PC-3 (cell line): Measurements from ENCODE around the gene DNAH1. TPM values are rescaled to one million over a fixed set of nuclear protein-coding genes. Genes with fewer than 3 reads are reported as not detected.

Experiments
- ATAC-seq: fragments of 200-7000 bp; cut with Tn5 transposase; 2 replicates; pipeline ENCODE4 v1.9.1; 2020; ENCODE audit warnings: mild to moderate bottlenecking, moderate library complexity
- BruUV-seq: library from RNA; stranded (reverse); fragments of 400-500 nt; replicated peaks from 2 replicates; lab custom pipeline; 2021; lab: Mats Ljungman, UMichigan
- CTCF ChIA-PET: fragments of 300-600 bp; sonication (Branson Sonifier 250); formaldehyde crosslinking; loops from one replicate; lab custom pipeline; 2022; ENCODE audit warnings: antibody characterized with exemption; lab: Charles Lee
- POLR2A ChIA-PET: fragments of 300-600 bp; sonication (Branson Sonifier 250); formaldehyde crosslinking; loops from one replicate; lab custom pipeline; 2022; ENCODE audit warnings: antibody characterized with exemption; ENCODE audit not compliant: unreplicated experiment; lab: Charles Lee
- DNase-seq: peaks from one replicate; pipeline ENCODE4 v3.0.0-alpha.2; 2015
- H2AFZ ChIP-seq: fragments of 300-600 bp; sonication (generic); 2 replicates; pipeline ENCODE4 v1.6.0; 2016; ENCODE audit warnings: antibody characterized with exemption, low read length
- H3F3A ChIP-seq: fragments of 300-600 bp; sonication (generic); one replicate; pipeline ENCODE4 v1.6.0; 2017; ENCODE audit warnings: antibody characterized with exemption, low read length, control low read depth, mild to moderate bottlenecking; ENCODE audit not compliant: unreplicated experiment
- H3K27ac ChIP-seq: fragments of 300-600 bp; sonication (generic); 2 replicates; pipeline ENCODE4 v1.5.1; 2016; ENCODE audit warnings: mild to moderate bottlenecking, low read length
- H3K27me3 ChIP-seq: fragments of 300-600 bp; sonication (generic); 2 replicates; pipeline ENCODE4 v1.6.1; 2016; ENCODE audit warnings: low read length, mixed read lengths
- H3K36me3 ChIP-seq: fragments of 300-600 bp; sonication (generic); 2 replicates; pipeline ENCODE4 v1.6.1; 2016; ENCODE audit warnings: low read depth, mixed run types, low read length, mixed read lengths
- H3K4me1 ChIP-seq: fragments of 300-600 bp; sonication (generic); 2 replicates; pipeline ENCODE4 v1.5.1; 2016; ENCODE audit warnings: low read length; ENCODE audit not compliant: insufficient read depth
- H3K4me2 ChIP-seq: fragments of 300-600 bp; sonication (generic); 2 replicates; pipeline ENCODE4 v1.6.0; 2016; ENCODE audit warnings: low read length
- H3K4me3 ChIP-seq: fragments of 300-600 bp; sonication (generic); 2 replicates; pipeline ENCODE4 v1.5.1; 2016; ENCODE audit warnings: mild to moderate bottlenecking, low read length, mixed read lengths
- H3K79me2 ChIP-seq: fragments of 300-600 bp; sonication (generic); 2 replicates; pipeline ENCODE4 v1.6.1; 2017; ENCODE audit warnings: low read length, mixed read lengths
- H3K9ac ChIP-seq: fragments of 300-600 bp; sonication (generic); 2 replicates; pipeline ENCODE4 v1.6.0; 2016; ENCODE audit warnings: mild to moderate bottlenecking, low read length
- H3K9me2 ChIP-seq: fragments of 300-600 bp; sonication (generic); replicated peaks from 2 replicates; pipeline ENCODE4 v1.6.1; 2016; ENCODE audit warnings: mixed run types, low read length, mixed read lengths
- H3K9me3 ChIP-seq: fragments of 300-600 bp; sonication (generic); 2 replicates; pipeline ENCODE4 v1.6.1; 2016; ENCODE audit warnings: low read length, mixed read lengths
- H4K20me1 ChIP-seq: fragments of 300-600 bp; sonication (generic); 2 replicates; pipeline ENCODE4 v1.6.1; 2016; ENCODE audit warnings: low read length, mixed read lengths
- EZH2 ChIP-seq: fragments of 300-600 bp; sonication (generic); IDR thresholded peaks from one replicate; pipeline ENCODE4 v1.6.1; 2017; ENCODE audit warnings: antibody characterized with exemption, mild to moderate bottlenecking, low read length; ENCODE audit not compliant: unreplicated experiment
- EZH2phosphoT487 ChIP-seq: fragments of 300-600 bp; sonication (generic); IDR thresholded peaks from 2 replicates; pipeline ENCODE4 v1.6.1; 2018; ENCODE audit warnings: mild to moderate bottlenecking, antibody characterized with exemption, low read length, borderline replicate concordance
- intact Hi-C: fragments of 100-400 bp; cut with micrococcal nuclease; formaldehyde crosslinking; loops from 2 replicates; pipeline ENCODE4 v1.9.0; 2023
- total RNA-seq: library from RNA; depleted of rRNA; stranded (reverse); fragments of >200 nt; gene quantifications from 2 replicates; pipeline ENCODE4 v1.2.3, GENCODE V29; 2014
- TF ChIP-seq, protein P1 (sequence below): fragments of 300-600 bp; sonication (generic); conservative IDR thresholded peaks from 2 replicates; pipeline ENCODE4 v1.5.1; 2017; ENCODE audit warnings: antibody characterized with exemption, low read depth, mild to moderate bottlenecking, low read length

DNAH1 gene
- total RNA-seq, 1 experiment from 2014 or later, result 2.2 TPM

DNA sequence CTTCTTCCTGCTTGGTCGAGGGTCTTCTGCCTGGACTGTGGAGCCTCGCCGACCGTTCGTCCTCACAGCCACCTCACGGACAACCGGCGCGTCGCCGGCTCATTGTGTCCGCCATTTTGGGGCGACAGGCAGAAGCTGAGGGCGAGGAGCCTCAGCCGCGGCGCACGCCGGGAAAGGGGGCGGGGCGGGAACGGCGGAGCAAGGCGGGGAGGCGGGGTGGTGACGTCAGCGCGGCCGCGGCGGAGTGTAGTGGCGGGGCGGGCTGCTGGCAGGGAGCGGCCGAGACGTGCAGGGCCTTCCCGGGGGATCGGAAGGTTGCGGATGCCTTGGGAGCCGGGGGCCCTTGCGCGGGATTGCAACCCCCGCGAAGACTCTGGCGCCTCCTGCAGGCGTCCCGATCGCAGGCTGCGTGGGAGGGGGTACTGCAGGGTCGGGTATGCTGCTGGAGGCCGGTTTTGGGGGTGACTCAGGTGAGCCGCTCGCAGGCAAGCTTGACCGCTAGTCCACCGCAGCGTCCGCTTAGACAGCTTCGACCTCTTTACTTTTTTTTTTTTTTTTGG is 37.5 kb upstream of the DNAH1 start, which contains the start of gene WDR82:
TSS of gene WDR82 (minus strand) at position 140 of the 560 bp plus-strand sequence. CDS start 288 bp downstream, outside the sequence.
- intact Hi-C loops, result loop anchor here (1.0 to 5.0 kb wide), 3 partner anchors 41 to 221 kb away; partner anchors contain the start of genes DUSP7 and TWF2
- H3K9me2 ChIP-seq, result no peaks in the 10 kb centered on the region
- no TSS peak for BruUV-seq

DNA sequence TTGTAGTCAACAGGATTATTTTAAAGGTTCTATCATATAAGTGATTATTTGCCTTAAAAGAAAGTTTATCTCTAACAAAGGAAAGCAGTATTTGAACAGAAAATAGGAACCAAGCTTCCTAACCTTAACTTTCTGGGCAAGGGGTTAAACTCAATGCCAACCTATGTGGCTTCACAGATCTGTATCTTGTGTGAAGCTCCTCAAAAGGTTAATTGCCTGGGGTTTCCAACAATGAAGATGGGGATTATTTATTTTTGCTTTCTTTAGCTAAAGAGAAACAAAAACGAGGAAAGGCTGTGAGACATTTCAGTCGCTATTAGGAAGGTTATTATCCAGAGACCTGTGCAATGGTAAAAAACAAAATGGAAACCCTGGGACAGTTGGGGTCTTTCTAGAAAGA is 36.5 kb upstream of the DNAH1 start:
- Histone ChIP-seq H3K4me1 (peaks cover 29% of the 10 kb centered on the region), H3K79me2 (peaks cover 41% of the 10 kb centered on the region), H4K20me1 (peaks cover 27% of the 10 kb centered on the region), H3K9ac (no peak overlapping the region), H3K4me2 (peak overlapping the region; percentile 89), H3K9me2 (no peaks in the 10 kb centered on the region), H3K27ac (no peak overlapping the region), H3K9me3 (no peaks in the 10 kb centered on the region), H3K27me3 (no peaks in the 10 kb centered on the region), H2AFZ (no peak overlapping the region), H3K36me3 (no peaks in the 10 kb centered on the region), H3F3A (no peaks in the 10 kb centered on the region), H3K4me3 (peak overlapping the region; percentile 76)
- TF ChIP-seq, protein P1, sequence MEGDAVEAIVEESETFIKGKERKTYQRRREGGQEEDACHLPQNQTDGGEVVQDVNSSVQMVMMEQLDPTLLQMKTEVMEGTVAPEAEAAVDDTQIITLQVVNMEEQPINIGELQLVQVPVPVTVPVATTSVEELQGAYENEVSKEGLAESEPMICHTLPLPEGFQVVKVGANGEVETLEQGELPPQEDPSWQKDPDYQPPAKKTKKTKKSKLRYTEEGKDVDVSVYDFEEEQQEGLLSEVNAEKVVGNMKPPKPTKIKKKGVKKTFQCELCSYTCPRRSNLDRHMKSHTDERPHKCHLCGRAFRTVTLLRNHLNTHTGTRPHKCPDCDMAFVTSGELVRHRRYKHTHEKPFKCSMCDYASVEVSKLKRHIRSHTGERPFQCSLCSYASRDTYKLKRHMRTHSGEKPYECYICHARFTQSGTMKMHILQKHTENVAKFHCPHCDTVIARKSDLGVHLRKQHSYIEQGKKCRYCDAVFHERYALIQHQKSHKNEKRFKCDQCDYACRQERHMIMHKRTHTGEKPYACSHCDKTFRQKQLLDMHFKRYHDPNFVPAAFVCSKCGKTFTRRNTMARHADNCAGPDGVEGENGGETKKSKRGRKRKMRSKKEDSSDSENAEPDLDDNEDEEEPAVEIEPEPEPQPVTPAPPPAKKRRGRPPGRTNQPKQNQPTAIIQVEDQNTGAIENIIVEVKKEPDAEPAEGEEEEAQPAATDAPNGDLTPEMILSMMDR, result no peak
- TF ChIP-seq EZH2phosphoT487 (no peak), EZH2 (no peak)
- intact Hi-C loops, result loop anchor here (5.0 kb wide), 2 partner anchors 42 to 222 kb away; partner anchors contain the start of genes DUSP7 and TWF2
- ATAC-seq (no peak), DNase-seq (no peak)
- CTCF ChIA-PET, result interaction anchor here (0.6 kb wide), 1 partner anchor 33 kb away, joined by 4 read pairs; no protein-coding TSS in a partner anchor
- BruUV-seq, result no TSS peak
- POLR2A ChIA-PET, result interaction anchor here (1.3 kb wide), 1 partner anchor 8 kb away, joined by 11 read pairs; the partner anchor contains the start of gene GLYCTK

More for the DNA sequence above, 37.5 kb upstream of the DNAH1 start, which contains the start of gene WDR82:
- peaks cover 51% of the 10 kb centered on the region for H3K79me2 ChIP-seq
- TF ChIP-seq EZH2phosphoT487, result no peak
- TF ChIP-seq, protein P1, result peak; percentile 48; the same call in 1 of the 2 replicates
- peaks cover 29% of the 10 kb centered on the region for H3K4me1 ChIP-seq
- peak within 1 kb of the TSS; percentile 82 for H2AFZ ChIP-seq
- peaks cover 10% of the 10 kb centered on the region; the same call in 1 of the 2 replicates for H3K36me3 ChIP-seq
- no peaks in the 10 kb centered on the region for H3K27me3 ChIP-seq
- DNase-seq (peak; percentile 94), ATAC-seq (peak; percentile 86)
- H3F3A ChIP-seq, result no peaks in the 10 kb centered on the region
- peak within 1 kb of the TSS; percentile 86 for H3K27ac ChIP-seq
- peak within 1 kb of the TSS; percentile 99 for H3K9ac ChIP-seq
- ChIA-PET CTCF (interaction anchor here (0.6 to 0.7 kb wide), 2 partner anchors 33 to 143 kb away, joined by 3 read pairs; partner anchors contain the start of gene PPM1M), POLR2A (interaction anchor here (1.0 to 1.4 kb wide), 4 partner anchors 9 to 55 kb away, joined by 3 to 11 read pairs (median 7); partner anchors contain the start of genes GLYCTK and TWF2)
- no peaks in the 10 kb centered on the region for H3K9me3 ChIP-seq
- peaks cover 37% of the 10 kb centered on the region for H4K20me1 ChIP-seq
- H3K4me3 ChIP-seq, result peak within 1 kb of the TSS; percentile 76
- peak within 1 kb of the TSS; percentile 89 for H3K4me2 ChIP-seq

DNA sequence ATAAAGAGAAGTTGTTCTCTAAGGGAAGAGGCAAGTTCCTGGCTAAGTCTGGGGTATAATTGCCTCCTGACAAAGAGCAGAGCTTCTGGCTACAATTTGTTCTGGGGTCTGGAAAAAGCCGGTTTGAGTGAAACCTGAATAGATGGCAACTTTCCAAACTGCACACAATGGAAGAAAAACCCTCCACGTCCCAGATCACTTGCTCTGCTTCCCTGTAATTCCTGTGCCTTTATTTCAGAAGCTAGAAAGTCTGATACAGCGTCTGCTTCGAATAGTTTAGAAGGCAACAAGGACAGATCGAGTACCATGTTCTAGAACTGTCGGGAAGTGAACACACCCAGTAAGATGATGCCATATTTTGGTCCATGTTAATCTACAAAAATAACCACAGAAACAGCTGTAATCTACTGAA is 36.1 kb upstream of the DNAH1 start:
- intact Hi-C loops, result no loop called here
- TF ChIP-seq, protein P1, result no peak
- no peak for TF ChIP-seq EZH2
- Histone ChIP-seq H4K20me1 (peaks cover 24% of the 10 kb centered on the region), H3K9me2 (no peaks in the 10 kb centered on the region), H3K9me3 (no peaks in the 10 kb centered on the region), H3K27me3 (no peaks in the 10 kb centered on the region), H3K4me3 (no peak overlapping the region), H3K79me2 (peaks cover 36% of the 10 kb centered on the region), H3K4me1 (peaks cover 29% of the 10 kb centered on the region), H3K4me2 (no peak overlapping the region), H3K9ac (no peak overlapping the region), H3K36me3 (no peaks in the 10 kb centered on the region), H3F3A (no peaks in the 10 kb centered on the region), H3K27ac (no peak overlapping the region), H2AFZ (no peak overlapping the region)
- POLR2A ChIA-PET, result no interaction called here
- CTCF ChIA-PET, result no interaction called here
- ATAC-seq (no peak), DNase-seq (no peak)
- BruUV-seq, result no TSS peak
